B cell (primary cell): ENCODE results near the gene RASA1.

ENCODE experiments used
- EZH2 ChIP-seq: IDR thresholded peaks from 2 replicates; pipeline ENCODE4 v1.6.1; 2012; ENCODE audit warnings: borderline replicate concordance, low read depth, mild to moderate bottlenecking, moderate library complexity, low read length; ENCODE audit not compliant: insufficient read depth, poor library complexity, severe bottlenecking
- TF ChIP-seq, protein P1 (sequence below): fragments of 200-600 bp; IDR thresholded peaks from one replicate; pipeline ENCODE4 v1.8.0; 2022; ENCODE audit warnings: antibody characterized with exemption, mild to moderate bottlenecking

DNA sequence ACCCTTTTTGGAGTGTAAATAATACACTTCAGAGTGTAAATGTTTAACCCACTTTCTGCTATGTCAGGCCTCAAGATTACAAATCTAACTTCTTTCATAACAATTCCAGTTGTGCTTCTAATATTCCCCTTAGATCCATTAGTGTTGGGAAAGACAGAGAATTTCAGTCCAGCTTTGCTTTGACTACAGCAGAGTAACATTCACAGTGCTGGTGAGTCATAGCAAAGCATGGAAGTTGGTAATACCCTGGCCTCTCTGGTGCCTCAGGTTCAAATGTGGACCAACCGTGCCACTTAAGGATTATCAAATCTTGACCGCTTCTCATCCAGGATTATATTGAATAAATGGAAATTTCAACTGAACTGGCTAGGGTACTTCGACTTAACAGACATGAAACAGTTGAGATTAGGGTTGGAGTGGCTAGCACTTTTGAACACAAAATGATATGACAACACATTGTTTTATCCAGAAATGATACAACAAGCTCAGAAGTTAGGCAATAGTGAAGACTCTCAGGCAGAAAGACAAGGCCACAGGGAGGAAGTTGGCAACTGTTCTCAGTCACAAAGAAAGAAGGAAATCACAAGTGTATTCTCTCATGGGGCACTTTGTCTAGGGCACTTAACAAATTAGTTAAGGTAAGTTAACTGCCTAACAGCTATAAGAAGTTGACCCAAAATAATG is 24.4 kb upstream of the RASA1 start:
- TF ChIP-seq, protein P1, sequence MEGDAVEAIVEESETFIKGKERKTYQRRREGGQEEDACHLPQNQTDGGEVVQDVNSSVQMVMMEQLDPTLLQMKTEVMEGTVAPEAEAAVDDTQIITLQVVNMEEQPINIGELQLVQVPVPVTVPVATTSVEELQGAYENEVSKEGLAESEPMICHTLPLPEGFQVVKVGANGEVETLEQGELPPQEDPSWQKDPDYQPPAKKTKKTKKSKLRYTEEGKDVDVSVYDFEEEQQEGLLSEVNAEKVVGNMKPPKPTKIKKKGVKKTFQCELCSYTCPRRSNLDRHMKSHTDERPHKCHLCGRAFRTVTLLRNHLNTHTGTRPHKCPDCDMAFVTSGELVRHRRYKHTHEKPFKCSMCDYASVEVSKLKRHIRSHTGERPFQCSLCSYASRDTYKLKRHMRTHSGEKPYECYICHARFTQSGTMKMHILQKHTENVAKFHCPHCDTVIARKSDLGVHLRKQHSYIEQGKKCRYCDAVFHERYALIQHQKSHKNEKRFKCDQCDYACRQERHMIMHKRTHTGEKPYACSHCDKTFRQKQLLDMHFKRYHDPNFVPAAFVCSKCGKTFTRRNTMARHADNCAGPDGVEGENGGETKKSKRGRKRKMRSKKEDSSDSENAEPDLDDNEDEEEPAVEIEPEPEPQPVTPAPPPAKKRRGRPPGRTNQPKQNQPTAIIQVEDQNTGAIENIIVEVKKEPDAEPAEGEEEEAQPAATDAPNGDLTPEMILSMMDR = no peak
- TF ChIP-seq EZH2 = no peak
